Measurements from ENCODE around the gene RAB21. TPM values are rescaled to one million over a fixed set of nuclear protein-coding genes. Genes with fewer than 3 reads are reported as not detected.
A peak's percentile ranks its signal among the peaks of the same experiment; 100 is the strongest.

RAB21 gene
- total RNA-seq, 1 experiment from 2014 or later = 27.3 TPM

- Histone ChIP-seq H3K79me2 (ENCODE audit: low read length) (no peaks in the 10 kb centered on the region), H2AFZ (ENCODE audit: low read length) (no peak overlapping the region), H3K9me2 (replicated peaks; ENCODE audit: low read length) (no peaks in the 10 kb centered on the region), H3K4me1 (ENCODE audit: insufficient read depth, low read length) (peaks cover 4% of the 10 kb centered on the region; the same call in 1 of the 2 replicates), H3K36me3 (ENCODE audit: low read depth, low read length) (no peaks in the 10 kb centered on the region), H4K20me1 (ENCODE audit: low read length) (no peaks in the 10 kb centered on the region), H3K9me3 (ENCODE audit: low read length) (no peaks in the 10 kb centered on the region), H3K27ac (ENCODE audit: low read length) (no peak overlapping the region), H3K9ac (ENCODE audit: low read length) (no peak overlapping the region), H3K27me3 (ENCODE audit: low read length) (0 out of 2 replicates have a peak, but pooled peaks cover 8% of the 10 kb centered on the region), H3K4me3 (ENCODE audit: low read length) (no peak overlapping the region), H3K4me2 (ENCODE audit: low read length) (no peak overlapping the region), H3F3A (ENCODE audit: low read length, unreplicated experiment) (no peaks in the 10 kb centered on the region)
- TF ChIP-seq EZH2phosphoT487 (IDR thresholded peaks at IDR 0.05; ENCODE audit: borderline replicate concordance, low read length) (no peak), CTCF (conservative IDR thresholded peaks at IDR 0.05; ENCODE audit: low read depth, low read length) (no peak), EZH2 (IDR thresholded peaks at IDR 0.05; ENCODE audit: low read length, unreplicated experiment) (no peak)
- no peak for ATAC-seq
- intact Hi-C loops (cut with micrococcal nuclease) = loop anchor here (5.0 kb wide), 1 partner anchor 37 kb away; no protein-coding TSS in a partner anchor
- BruUV-seq (replicated peaks) = no TSS peak
- no peak for DNase-seq
- POLR2A ChIA-PET (ENCODE audit: unreplicated experiment) = no interaction called here
- CTCF ChIA-PET = no interaction called here
Measured at GRCh38 chr12:71749666-71750065, 5.0 kb upstream of the RAB21 start.

GRCh38 chr12:71752891-71753290, 1.8 kb upstream of the RAB21 start:
- H2AFZ ChIP-seq (ENCODE audit: low read length) = no peak overlapping the region
- peaks cover 11% of the 10 kb centered on the region; the same call in 1 of the 2 replicates for H3K4me1 ChIP-seq (ENCODE audit: insufficient read depth, low read length)
- TF ChIP-seq EZH2 (IDR thresholded peaks at IDR 0.05; ENCODE audit: low read length, unreplicated experiment) (no peak), CTCF (conservative IDR thresholded peaks at IDR 0.05; ENCODE audit: low read depth, low read length) (no peak), EZH2phosphoT487 (IDR thresholded peaks at IDR 0.05; ENCODE audit: borderline replicate concordance, low read length) (no peak)
- ChIA-PET POLR2A (ENCODE audit: unreplicated experiment) (no interaction called here), CTCF (interaction anchor here (0.7 kb wide), 1 partner anchor 67 kb away, joined by 3 read pairs; the partner anchor contains the start of gene TMEM19)
- peaks cover 12% of the 10 kb centered on the region for H3K36me3 ChIP-seq (ENCODE audit: low read depth, low read length)
- no peaks in the 10 kb centered on the region for H3F3A ChIP-seq (ENCODE audit: low read length, unreplicated experiment)
- 0 out of 2 replicates have a peak, but pooled peaks cover 8% of the 10 kb centered on the region for H3K27me3 ChIP-seq (ENCODE audit: low read length)
- DNase-seq = no peak
- intact Hi-C loops (cut with micrococcal nuclease) = no loop called here
- H3K9me2 ChIP-seq (replicated peaks; ENCODE audit: low read length) = no peaks in the 10 kb centered on the region
- no TSS peak for BruUV-seq (replicated peaks)
- H4K20me1 ChIP-seq (ENCODE audit: low read length) = peaks cover 12% of the 10 kb centered on the region
- no peak for ATAC-seq
- no peak overlapping the region for H3K9ac ChIP-seq (ENCODE audit: low read length)
- H3K4me3 ChIP-seq (ENCODE audit: low read length) = no peak overlapping the region
- no peak overlapping the region for H3K27ac ChIP-seq (ENCODE audit: low read length)
- no peaks in the 10 kb centered on the region for H3K9me3 ChIP-seq (ENCODE audit: low read length)
- H3K4me2 ChIP-seq (ENCODE audit: low read length) = no peak overlapping the region
- peaks cover 30% of the 10 kb centered on the region for H3K79me2 ChIP-seq (ENCODE audit: low read length)

GRCh38 chr12:71755146-71755892, 656 bp downstream of the RAB21 start:
- Histone ChIP-seq H3K27me3 (ENCODE audit: low read length) (no peaks in the 10 kb centered on the region), H4K20me1 (ENCODE audit: low read length) (peaks cover 12% of the 10 kb centered on the region), H3K9ac (ENCODE audit: low read length) (peak overlapping the region; percentile 86), H3K79me2 (ENCODE audit: low read length) (peaks cover 54% of the 10 kb centered on the region), H3K4me3 (ENCODE audit: low read length) (peak overlapping the region; percentile 92), H3K27ac (ENCODE audit: low read length) (peak overlapping the region; percentile 62), H3F3A (ENCODE audit: low read length, unreplicated experiment) (no peaks in the 10 kb centered on the region), H3K9me2 (replicated peaks; ENCODE audit: low read length) (no peaks in the 10 kb centered on the region), H3K9me3 (ENCODE audit: low read length) (peaks cover 6% of the 10 kb centered on the region; the same call in 1 of the 2 replicates), H2AFZ (ENCODE audit: low read length) (peak overlapping the region; percentile 95), H3K36me3 (ENCODE audit: low read depth, low read length) (peaks cover 35% of the 10 kb centered on the region), H3K4me1 (ENCODE audit: insufficient read depth, low read length) (peaks cover 11% of the 10 kb centered on the region; the same call in 1 of the 2 replicates), H3K4me2 (ENCODE audit: low read length) (peak overlapping the region; percentile 89)
- peak; percentile 48 for DNase-seq
- TF ChIP-seq CTCF (conservative IDR thresholded peaks at IDR 0.05; ENCODE audit: low read depth, low read length) (no peak), EZH2phosphoT487 (IDR thresholded peaks at IDR 0.05; ENCODE audit: borderline replicate concordance, low read length) (no peak), EZH2 (IDR thresholded peaks at IDR 0.05; ENCODE audit: low read length, unreplicated experiment) (no peak)
- ChIA-PET CTCF (interaction anchor here (1.0 kb wide), 1 partner anchor 69 kb away, joined by 4 read pairs; the partner anchor contains the start of gene TMEM19), POLR2A (ENCODE audit: unreplicated experiment) (no interaction called here)
- BruUV-seq (replicated peaks) = no TSS peak
- peak; percentile 42 for ATAC-seq
- intact Hi-C loops (cut with micrococcal nuclease) = loop anchor here (2.0 kb wide), 1 partner anchor 93 kb away; the partner anchor contains the start of gene ZFC3H1

Data from PC-3 (cell line).